Urothelium cell line (cell line): Measurements from ENCODE around the gene SAFB2.
"Not testable (repeated sequence)": the region's sequence is repeated elsewhere in the genome, so short reads cannot be mapped to it uniquely, and the experiment has no call there.

Experiments used
- DNase-seq: peaks from one replicate; pipeline ENCODE4 v3.0.0; 2011; ENCODE audit warnings: low spot score, mixed read lengths
- FAIRE-seq: peaks from 2 replicates; lab custom pipeline; 2011; peaks lifted over from hg19 to GRCh38; lab: Jason Lieb, UNC

Gene SAFB2

GRCh38 chr19:5608766-5609165 lies 13.8 kb downstream of the SAFB2 start:
- DNase-seq, FAIRE-seq: not testable (repeated sequence)

GRCh38 chr19:5608291-5608690 lies 14.3 kb downstream of the SAFB2 start:
- no peak for FAIRE-seq
- DNase-seq: no peak

DNA sequence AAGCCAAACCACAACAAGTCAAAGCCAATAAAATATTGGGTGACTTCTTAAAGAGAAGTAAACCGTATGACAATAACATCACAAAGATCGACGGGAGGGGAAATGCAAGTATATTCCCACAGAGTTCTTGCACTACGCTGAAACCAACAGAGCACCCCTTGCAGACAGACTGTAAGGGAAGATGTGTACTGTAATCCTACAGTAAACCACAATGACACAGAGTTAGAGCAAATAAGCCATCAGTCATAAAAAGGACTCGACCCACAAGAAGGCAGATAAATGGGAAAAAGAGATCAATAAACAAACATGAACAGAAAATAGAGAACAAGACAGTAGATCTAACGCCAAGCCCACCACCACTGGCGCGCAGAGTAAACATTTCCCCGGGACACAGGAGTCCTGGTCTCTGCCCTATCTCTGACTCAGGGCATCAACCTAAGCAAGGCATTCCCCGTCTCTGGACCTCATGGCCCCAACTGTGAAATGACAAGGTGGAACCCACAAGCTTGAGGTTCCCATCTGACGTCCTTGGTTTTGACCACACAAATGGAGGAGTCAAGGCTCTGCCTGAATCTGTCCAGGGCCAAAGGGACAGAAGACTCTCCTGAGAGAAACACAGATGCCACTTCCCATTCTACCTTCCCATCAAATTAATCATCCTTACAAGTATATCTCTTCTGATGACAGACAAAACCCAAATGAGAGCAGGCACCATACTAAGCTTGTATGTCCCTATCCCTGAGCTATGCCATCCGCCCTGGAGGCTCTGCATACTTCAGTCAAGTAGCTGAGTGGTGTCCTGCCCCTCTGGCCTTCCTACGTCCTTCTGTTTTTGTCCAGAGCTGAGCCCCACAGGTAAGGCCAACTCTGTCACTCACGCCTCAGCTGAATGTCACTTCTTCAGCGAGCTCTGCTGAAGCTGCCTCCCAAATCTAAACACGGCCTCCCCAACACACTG lies 15.0 kb downstream of the SAFB2 start:
- no peak for FAIRE-seq

GRCh38 chr19:5605362-5605761 lies 17.2 kb downstream of the SAFB2 start:
- FAIRE-seq (no peak), DNase-seq (no peak)

More for the DNA sequence above, 15.0 kb downstream of the SAFB2 start:
- no peak for DNase-seq

GRCh38 chr19:5603626-5604025 lies 18.9 kb downstream of the SAFB2 start:
- DNase-seq (no peak), FAIRE-seq (no peak)

DNA sequence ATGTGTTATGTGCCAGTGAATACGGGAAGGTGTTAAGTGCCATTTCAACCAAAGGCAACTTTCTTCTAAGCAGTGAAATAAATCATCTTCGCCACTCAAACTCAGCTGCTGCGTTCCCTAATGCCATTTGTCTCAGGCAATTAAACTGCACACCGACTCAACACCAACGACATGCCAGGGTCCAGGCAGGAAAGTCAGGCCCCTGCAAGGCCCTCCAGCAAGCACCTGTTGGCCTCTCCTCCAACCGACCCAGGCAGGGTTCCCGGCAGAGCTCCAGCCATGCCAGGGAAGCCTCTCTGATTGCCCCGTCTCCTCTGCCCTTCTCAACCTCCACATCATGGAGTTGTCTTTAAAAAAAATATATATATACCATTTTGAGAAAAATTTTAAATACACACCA lies 21.8 kb downstream of the SAFB2 start:
- DNase-seq (no peak), FAIRE-seq (no peak)

DNA sequence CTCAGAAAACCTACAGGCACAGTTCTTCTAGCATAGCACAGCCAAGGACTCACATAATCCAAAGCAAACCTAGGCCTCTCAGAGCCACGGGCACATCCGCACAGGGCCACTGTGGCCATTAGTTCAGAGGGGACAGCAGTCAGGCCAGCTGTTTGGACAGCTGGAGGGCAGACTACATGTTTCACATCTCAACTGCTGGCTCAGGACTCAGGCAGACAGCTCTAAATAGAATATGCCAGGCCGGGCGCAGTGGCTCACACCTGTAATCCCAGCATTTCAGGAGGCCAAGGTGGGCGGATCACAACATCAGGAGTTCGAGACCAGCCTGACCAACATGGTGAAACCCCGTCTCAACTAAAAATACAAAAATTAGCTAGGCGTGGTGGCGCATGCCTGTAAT lies 26.8 kb downstream of the SAFB2 start:
- DNase-seq: no peak
- no peak for FAIRE-seq

DNA sequence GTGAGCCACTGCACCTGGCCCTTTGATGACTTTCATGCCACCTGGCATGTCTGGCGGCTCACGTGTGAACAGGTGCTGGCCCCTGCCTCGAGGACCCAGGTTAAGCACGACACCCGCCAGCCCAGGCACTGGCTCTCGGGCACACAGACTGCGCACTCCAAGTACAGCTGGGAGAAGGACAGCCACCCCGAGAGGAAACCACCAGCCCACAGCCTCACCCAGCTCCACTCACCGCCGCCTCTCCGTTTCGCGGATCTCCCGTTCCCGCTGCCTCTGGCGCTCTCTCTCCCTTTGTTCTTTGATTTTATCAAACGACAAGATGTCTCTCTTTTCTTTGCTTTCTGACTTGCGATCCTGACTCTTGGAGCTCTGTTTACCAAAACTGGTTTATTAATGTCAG lies 27.4 kb downstream of the SAFB2 start:
- DNase-seq (no peak), FAIRE-seq (no peak)

- DNase-seq (no peak), FAIRE-seq (no peak)
Observed at GRCh38 chr19:5594521-5594950, 28.0 kb downstream of the SAFB2 start.

GRCh38 chr19:5593343-5594255 lies 29.0 kb downstream of the SAFB2 start:
- FAIRE-seq (no peak), DNase-seq (no peak)

DNA sequence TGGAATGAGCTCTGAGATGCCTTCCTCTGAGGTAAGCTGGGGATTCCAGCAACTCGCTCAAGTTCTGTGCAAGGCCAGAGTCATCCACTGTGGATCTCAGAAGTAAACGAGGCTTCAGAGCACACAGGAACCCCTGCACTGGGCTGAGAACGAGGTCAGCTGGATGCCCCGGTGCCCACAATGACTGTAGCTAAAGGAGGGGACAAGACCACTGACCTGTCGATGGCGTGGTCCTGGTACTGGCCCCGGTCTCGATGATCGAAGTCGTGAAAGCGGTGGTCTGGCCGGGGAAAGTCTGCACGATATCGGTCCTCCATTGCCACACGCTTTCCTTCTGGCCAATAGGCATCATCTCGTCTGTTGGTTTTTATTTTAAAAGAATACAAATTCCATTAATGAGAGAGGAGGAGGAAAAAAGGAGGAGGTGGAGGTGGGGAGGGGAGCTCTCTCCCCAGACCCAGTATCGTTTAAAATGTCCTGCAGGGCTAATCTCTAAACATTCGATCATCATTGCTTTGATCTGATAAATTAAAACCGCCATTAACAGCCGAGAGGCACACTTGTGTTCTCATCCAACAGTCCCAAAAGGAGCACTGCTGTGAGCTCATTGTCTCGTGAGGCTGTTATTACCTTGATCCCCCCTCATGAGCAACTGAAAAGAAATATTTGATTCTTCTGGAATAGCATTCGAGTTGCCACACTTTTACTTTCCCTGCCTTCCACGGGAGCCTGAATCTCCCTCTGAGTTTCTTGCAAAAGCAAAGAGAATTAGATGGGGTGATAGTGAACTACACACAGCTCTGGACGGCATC lies 29.8 kb downstream of the SAFB2 start:
- FAIRE-seq (no peak), DNase-seq (no peak)

- DNase-seq (no peak), FAIRE-seq (no peak)
Observed at GRCh38 chr19:5591476-5591875, 31.1 kb downstream of the SAFB2 start.

DNA sequence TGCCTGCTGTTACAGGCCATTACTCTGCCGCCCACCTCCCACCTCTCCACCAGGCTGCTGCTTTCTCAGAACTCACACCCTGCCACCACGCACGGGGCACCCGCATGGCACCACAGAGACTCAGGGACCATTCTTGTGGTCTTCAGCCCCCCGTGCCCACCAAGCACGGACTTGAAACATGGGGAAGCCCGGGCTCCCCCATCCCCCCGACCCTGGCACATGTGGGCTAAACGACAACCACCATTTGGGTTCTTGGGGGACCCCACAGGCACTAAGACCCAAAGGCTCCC lies 31.8 kb downstream of the SAFB2 start:
- no peak for FAIRE-seq
- no peak for DNase-seq

- FAIRE-seq: no peak
Observed at GRCh38 chr19:5590151-5590864, 32.3 kb downstream of the SAFB2 start.

GRCh38 chr19:5588906-5589676 lies 33.5 kb downstream of the SAFB2 start:
- DNase-seq: no peak
- no peak for FAIRE-seq

More at GRCh38 chr19:5590151-5590864, 32.3 kb downstream of the SAFB2 start:
- DNase-seq: no peak

DNA sequence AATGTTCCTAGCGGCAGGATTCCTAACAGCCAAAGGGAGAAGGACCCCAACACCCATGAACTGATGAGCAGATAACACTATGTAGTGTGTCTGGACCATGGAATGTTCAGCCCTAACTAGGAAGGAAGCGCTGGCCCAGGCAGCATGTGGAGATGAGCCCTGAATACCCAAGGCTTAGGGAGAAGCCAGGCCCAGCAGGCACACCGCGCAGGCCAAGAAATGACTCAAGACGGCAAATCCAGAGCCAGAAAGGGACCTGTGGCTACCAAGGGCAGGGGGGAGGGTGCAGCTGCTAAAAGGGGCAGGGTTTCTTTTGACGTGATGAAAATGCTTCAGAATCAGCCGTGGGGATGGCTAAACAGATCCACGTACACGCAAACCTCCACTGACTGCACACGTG lies 34.1 kb downstream of the SAFB2 start:
- FAIRE-seq (no peak), DNase-seq (no peak)

DNA sequence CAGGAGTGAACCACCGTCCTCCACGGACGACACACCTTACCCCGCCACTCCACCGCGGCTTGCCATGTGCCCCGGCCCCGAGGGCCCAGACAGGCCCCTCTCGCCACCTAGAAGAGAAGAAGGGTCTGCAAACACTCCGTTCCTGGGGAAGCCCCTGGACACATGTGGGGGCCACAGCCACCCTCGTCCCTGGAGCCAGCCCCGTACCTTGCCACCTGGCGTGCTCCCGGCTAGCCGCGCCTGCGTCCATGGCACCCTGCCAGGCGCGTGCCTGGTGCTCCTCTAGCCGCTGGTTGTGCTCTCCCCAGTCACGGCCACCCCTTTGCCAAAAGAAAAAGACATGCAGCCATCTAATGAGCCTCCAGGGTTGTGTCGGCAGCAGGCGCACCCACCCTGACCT lies 34.9 kb downstream of the SAFB2 start:
- no peak for FAIRE-seq
- DNase-seq: no peak

- no peak for FAIRE-seq
Observed at GRCh38 chr19:5587071-5587455, 35.5 kb downstream of the SAFB2 start.

GRCh38 chr19:5586300-5587070 lies 36.1 kb downstream of the SAFB2 start:
- FAIRE-seq: no peak

More at GRCh38 chr19:5587071-5587455, 35.5 kb downstream of the SAFB2 start:
- no peak for DNase-seq

More at GRCh38 chr19:5586300-5587070, 36.1 kb downstream of the SAFB2 start:
- DNase-seq: no peak
